Motor neuron (in vitro differentiated cells): ENCODE data around the gene JPH2. TPM values are rescaled to one million over a fixed set of nuclear protein-coding genes. Genes with fewer than 3 reads are reported as not detected.

Experiments used
- ATAC-seq, 8 experiments: fragments of 200-7000 bp; cut with Tn5 transposase; replicated peaks in 6 of 8; 2 replicates each; pipeline ENCODE4 v1.8.0; 2021; ENCODE audit warnings: mild to moderate bottlenecking in 8 of 8, moderate library complexity in 8 of 8
- H3K27ac ChIP-seq, 2 donors: fragments of 250-450 bp; sonication (Bioruptor Pico); 2 replicates each; pipeline ENCODE4 v1.9.0; 2021; ENCODE audit warnings: antibody characterized with exemption in 2 of 2, mild to moderate bottlenecking in 2 of 2, moderate library complexity in 1 of 2
- H3K4me1 ChIP-seq, 2 donors: fragments of 250-450 bp; sonication (Bioruptor Pico); replicated peaks in 1 of 2; 2 replicates each; pipeline ENCODE4 v1.6.1; 2021; ENCODE audit warnings: antibody characterized with exemption in 2 of 2, mild to moderate bottlenecking in 2 of 2, moderate library complexity in 1 of 2
- H3K4me3 ChIP-seq, 5 donors: fragments of 250-450 bp; sonication (Bioruptor Pico); 2 replicates each; pipeline ENCODE4 v1.9.0; 2021; ENCODE audit warnings: antibody characterized with exemption in 5 of 5, mild to moderate bottlenecking in 5 of 5, moderate library complexity in 4 of 5
- WGBS, 10 experiments: fragments of 450-650 bp; shearing (Covaris generic); methylation state at CpG; one replicate each; pipeline ENCODE4 v1.0.0; 2022; 5-methylcytosine and 5-hydroxymethylcytosine counted together
- in situ Hi-C, 9 experiments: fragments of 400-800 bp; cut with MboI; loops; one replicate each; pipeline ENCODE4 v1.15.0; 2021; ENCODE audit warnings: low sequenced_read_pairs in 9 of 9, low pct_unique_long_range_greater_than_20kb in 2 of 9; ENCODE audit not compliant: unreplicated experiment in 9 of 9
- total RNA-seq, 8 experiments: library from RNA; unstranded; fragments of 300-600 nt; gene quantifications; 2 replicates each; pipeline versions ENCODE4 v1.2.3 to v1.2.4, GENCODE V29; 2022

The JPH2 gene
- total RNA-seq, 8 experiments from 2014 or later: 0.05 to 2.4 (median 0.28) TPM; not detected in 1

- no peak overlapping the region for H3K4me3 ChIP-seq
- H3K4me1 ChIP-seq: no peaks in the 10 kb centered on the region
- ATAC-seq: peak in 2 of 8 experiments; percentile 38 to 46
- in situ Hi-C loops: loop anchor here (5.0 to 25.0 kb wide), 7 partner anchors 318 to 643 kb away; partner anchors contain the start of gene GTSF1L (in 1 of the 9)
- 0 to 100% (median 88%) methylated on average over 2 to 6 of the region's 10 CpGs; no CpG with 5 or more reads in 1 of the 10 experiments for WGBS, 10 experiments
- no peak overlapping the region for H3K27ac ChIP-seq
Measured at GRCh38 chr20:44080064-44080463, 106.9 kb downstream of the JPH2 start.

GRCh38 chr20:44079291-44079690, 107.7 kb downstream of the JPH2 start:
- WGBS, 10 experiments: 81 to 100% (median 100%) methylated on average over 1 to 6 of the region's 10 CpGs; no CpG with 5 or more reads in 5 of the 10 experiments
- no peak overlapping the region for H3K27ac ChIP-seq
- in situ Hi-C loops: loop anchor here in 7 of 9 experiments (10.0 to 25.0 kb wide), 6 partner anchors 317 to 642 kb away; partner anchors contain the start of gene GTSF1L (in 1 of the 7)
- no peaks in the 10 kb centered on the region for H3K4me1 ChIP-seq
- H3K4me3 ChIP-seq: no peak overlapping the region
- no peak for ATAC-seq

GRCh38 chr20:44075950-44076232, 111.1 kb downstream of the JPH2 start:
- Histone ChIP-seq H3K4me1 (peaks cover 6 to 8% of the 10 kb centered on the region in 2 donors), H3K27ac (no peak overlapping the region), H3K4me3 (no peak overlapping the region)
- in situ Hi-C loops: loop anchor here in 7 of 9 experiments (10.0 to 25.0 kb wide), 6 partner anchors 314 to 639 kb away; partner anchors contain the start of gene GTSF1L (in 1 of the 7)
- no peak for ATAC-seq
- 80 to 100% (median 95%) methylated on average over 1 to 4 of the region's 5 CpGs; no CpG with 5 or more reads in 5 of the 10 experiments for WGBS, 10 experiments

- no peak for ATAC-seq
- H3K27ac ChIP-seq: no peak overlapping the region
- in situ Hi-C loops: loop anchor here in 7 of 9 experiments (10.0 to 25.0 kb wide), 6 partner anchors 313 to 638 kb away; partner anchors contain the start of gene GTSF1L (in 1 of the 7)
Measured at GRCh38 chr20:44075191-44075949, 111.6 kb downstream of the JPH2 start.

GRCh38 chr20:44074252-44075151, 112.5 kb downstream of the JPH2 start:
- peak in 6 of 8 experiments; percentile 22 to 48 (median 34) for ATAC-seq
- Histone ChIP-seq H3K4me3 (no peak overlapping the region), H3K27ac (no peak overlapping the region), H3K4me1 (peaks cover 6 to 8% of the 10 kb centered on the region in 2 donors)
- in situ Hi-C loops: loop anchor here in 7 of 9 experiments (10.0 to 25.0 kb wide), 6 partner anchors 312 to 637 kb away; partner anchors contain the start of gene GTSF1L (in 1 of the 7)
- WGBS, 10 experiments: 48 to 100% (median 83%) methylated on average over 1 to 7 of the region's 12 CpGs; no CpG with 5 or more reads in 1 of the 10 experiments

More at GRCh38 chr20:44075191-44075949, 111.6 kb downstream of the JPH2 start:
- 91 to 100% (median 96%) methylated on average over 5 to 11 of the region's 23 CpGs; no CpG with 5 or more reads in 2 of the 10 experiments for WGBS, 10 experiments
- H3K4me3 ChIP-seq: no peak overlapping the region
- peaks cover 6 to 8% of the 10 kb centered on the region in 2 donors for H3K4me1 ChIP-seq

GRCh38 chr20:44073675-44074071, 113.3 kb downstream of the JPH2 start:
- no peak overlapping the region for H3K27ac ChIP-seq
- peak in 1 of 8 experiments; percentile 27 for ATAC-seq
- no peak overlapping the region for H3K4me3 ChIP-seq
- WGBS, 10 experiments: 0 to 100% (median 61%) methylated on average over 1 to 6 of the region's 6 CpGs; no CpG with 5 or more reads in 2 of the 10 experiments
- H3K4me1 ChIP-seq: peaks cover 6 to 10% of the 10 kb centered on the region in 2 donors
- in situ Hi-C loops: loop anchor here in 2 of 9 experiments (10.0 kb wide), 2 partner anchors 319 to 329 kb away; no protein-coding TSS in a partner anchor

GRCh38 chr20:44073011-44073674, 113.8 kb downstream of the JPH2 start:
- peaks cover 8 to 16% of the 10 kb centered on the region in 2 donors for H3K4me1 ChIP-seq
- 63 to 100% (median 78%) methylated on average over 1 to 13 of the region's 16 CpGs; no CpG with 5 or more reads in 2 of the 10 experiments for WGBS, 10 experiments
- H3K27ac ChIP-seq: no peak overlapping the region
- ATAC-seq: peak in 1 of 8 experiments; percentile 20
- in situ Hi-C loops: loop anchor here in 2 of 9 experiments (10.0 kb wide), 2 partner anchors 318 to 328 kb away; no protein-coding TSS in a partner anchor
- H3K4me3 ChIP-seq: no peak overlapping the region

GRCh38 chr20:44072384-44072783, 114.6 kb downstream of the JPH2 start:
- WGBS, 10 experiments: 17 to 100% (median 75%) methylated on average over 1 to 5 of the region's 6 CpGs; no CpG with 5 or more reads in 3 of the 10 experiments
- Histone ChIP-seq H3K4me3 (no peak overlapping the region), H3K27ac (no peak overlapping the region), H3K4me1 (peaks cover 8 to 18% of the 10 kb centered on the region in 2 donors)
- ATAC-seq: peak in 2 of 8 experiments; percentile 31 to 56
- in situ Hi-C loops: loop anchor here in 2 of 9 experiments (10.0 kb wide), 2 partner anchors 318 to 328 kb away; no protein-coding TSS in a partner anchor

- 33 to 100% (median 86%) methylated on average over 1 to 4 of the region's 11 CpGs; no CpG with 5 or more reads in 5 of the 10 experiments for WGBS, 10 experiments
- ATAC-seq: no peak
- H3K4me1 ChIP-seq: peaks cover 8 to 18% of the 10 kb centered on the region in 2 donors
- H3K4me3 ChIP-seq: no peak overlapping the region
- H3K27ac ChIP-seq: no peak overlapping the region
- in situ Hi-C loops: loop anchor here in 2 of 9 experiments (10.0 kb wide), 2 partner anchors 317 to 327 kb away; no protein-coding TSS in a partner anchor
Measured at GRCh38 chr20:44071526-44072111, 115.4 kb downstream of the JPH2 start.

GRCh38 chr20:44071057-44071456, 115.9 kb downstream of the JPH2 start:
- 83 to 100% (median 91%) methylated on average over 1 to 6 of the region's 10 CpGs; no CpG with 5 or more reads in 6 of the 10 experiments for WGBS, 10 experiments
- ATAC-seq: no peak
- in situ Hi-C loops: loop anchor here in 2 of 9 experiments (10.0 kb wide), 2 partner anchors 316 to 326 kb away; no protein-coding TSS in a partner anchor

GRCh38 chr20:44070139-44070900, 116.7 kb downstream of the JPH2 start:
- Histone ChIP-seq H3K4me1 (peaks cover 8 to 18% of the 10 kb centered on the region in 2 donors), H3K4me3 (no peak overlapping the region), H3K27ac (no peak overlapping the region)
- WGBS, 10 experiments: 60 to 100% (median 93%) methylated on average over 1 to 11 of the region's 17 CpGs; no CpG with 5 or more reads in 1 of the 10 experiments
- in situ Hi-C loops: loop anchor here in 2 of 9 experiments (10.0 kb wide), 2 partner anchors 316 to 326 kb away; no protein-coding TSS in a partner anchor
- ATAC-seq: no peak

More at GRCh38 chr20:44071057-44071456, 115.9 kb downstream of the JPH2 start:
- no peak overlapping the region for H3K27ac ChIP-seq
- no peak overlapping the region for H3K4me3 ChIP-seq
- peaks cover 8 to 18% of the 10 kb centered on the region in 2 donors for H3K4me1 ChIP-seq
